ENCODE measurements around the gene PCGF5.
"Not testable (repeated sequence)": the region's sequence is repeated elsewhere in the genome, so short reads cannot be mapped to it uniquely, and the experiment has no call there.

PCGF5 gene

GRCh38 chr10:91210435-91210834 lies 10.0 kb upstream of the PCGF5 start:
- no peak for DNase-seq

GRCh38 chr10:91211675-91212074 lies 8.8 kb upstream of the PCGF5 start:
- no peak for DNase-seq

- no peak for DNase-seq
Observed at GRCh38 chr10:91214911-91215310, 5.6 kb upstream of the PCGF5 start.

- DNase-seq = no peak
Observed at GRCh38 chr10:91215384-91215783, 5.1 kb upstream of the PCGF5 start.

- no peak for DNase-seq
Observed at GRCh38 chr10:91219371-91220193, 881 bp upstream of the PCGF5 start.

- DNase-seq = no peak
Observed at GRCh38 chr10:91220954-91221675, 652 bp downstream of the PCGF5 start.

- DNase-seq = no peak
Observed at GRCh38 chr10:91226093-91226492, 5.6 kb downstream of the PCGF5 start.

- no peak for DNase-seq
Observed at GRCh38 chr10:91227576-91227975, 7.1 kb downstream of the PCGF5 start.

GRCh38 chr10:91229683-91230082 lies 9.2 kb downstream of the PCGF5 start:
- DNase-seq = no peak

GRCh38 chr10:91238191-91238590 lies 17.7 kb downstream of the PCGF5 start:
- no peak for DNase-seq

GRCh38 chr10:91239789-91240188 lies 19.3 kb downstream of the PCGF5 start:
- DNase-seq = no peak

GRCh38 chr10:91242940-91243339 lies 22.5 kb downstream of the PCGF5 start:
- no peak for DNase-seq

GRCh38 chr10:91247360-91248111 lies 27.1 kb downstream of the PCGF5 start:
- no peak for DNase-seq

GRCh38 chr10:91249700-91250099 lies 29.2 kb downstream of the PCGF5 start:
- no peak for DNase-seq

- no peak for DNase-seq
Observed at GRCh38 chr10:91250341-91250740, 29.9 kb downstream of the PCGF5 start.

- no peak for DNase-seq
Observed at GRCh38 chr10:91251430-91252056, 31.1 kb downstream of the PCGF5 start.

GRCh38 chr10:91253300-91253699 lies 32.8 kb downstream of the PCGF5 start:
- no peak for DNase-seq

GRCh38 chr10:91257310-91257709 lies 36.8 kb downstream of the PCGF5 start:
- DNase-seq = no peak

- DNase-seq = not testable (repeated sequence)
Observed at GRCh38 chr10:91260417-91260816, 40.0 kb downstream of the PCGF5 start.

GRCh38 chr10:91271886-91272285 lies 51.4 kb downstream of the PCGF5 start:
- no peak for DNase-seq

GRCh38 chr10:91284486-91285090 lies 64.1 kb downstream of the PCGF5 start:
- DNase-seq = no peak

- DNase-seq = no peak
Observed at GRCh38 chr10:91286572-91286971, 66.1 kb downstream of the PCGF5 start.

- DNase-seq = no peak
Observed at GRCh38 chr10:91287276-91287675, 66.8 kb downstream of the PCGF5 start.
